Kidney (tissue), 14 donors: ENCODE data around the gene MBD4. TPM values are rescaled to one million over a fixed set of nuclear protein-coding genes. Genes with fewer than 3 reads are reported as not detected.

Experiments used
- DNase-seq, 5 donors: peaks; one replicate each; pipeline ENCODE4 v3.0.0-alpha.2; 2013 to 2020
- FAIRE-seq: peaks from 2 replicates; lab custom pipeline; 2012; peaks lifted over from hg19 to GRCh38; lab: Jason Lieb, UNC
- H3K27ac ChIP-seq, 2 donors: one replicate each; pipeline ENCODE4 v1.7.0; 2013; ENCODE audit warnings: low read depth in 2 of 2, low read length in 2 of 2, inconsistent platforms in 1 of 2
- H3K27me3 ChIP-seq: one replicate; pipeline ENCODE4 v1.7.1; 2013; ENCODE audit warnings: low read length, inconsistent platforms; ENCODE audit not compliant: control insufficient read depth, insufficient read depth
- H3K36me3 ChIP-seq, 3 donors: one replicate each; pipeline versions ENCODE4 v1.7.0 to v1.7.1; 2013; ENCODE audit warnings: low read length in 3 of 3, control low read depth in 1 of 3, inconsistent platforms in 1 of 3; ENCODE audit not compliant: insufficient read depth in 3 of 3, control insufficient read depth in 2 of 3
- H3K4me1 ChIP-seq, 3 donors: one replicate each; pipeline versions ENCODE4 v1.7.0 to v1.7.1; 2013; ENCODE audit warnings: low read length in 3 of 3, inconsistent platforms in 1 of 3, low read depth in 1 of 3; ENCODE audit not compliant: control insufficient read depth in 2 of 3, insufficient read depth in 2 of 3
- H3K4me3 ChIP-seq, 3 donors: one replicate each; pipeline versions ENCODE4 v1.7.0 to v1.8.1; 2013; ENCODE audit warnings: low read length in 3 of 3, control low read depth in 1 of 3, inconsistent platforms in 1 of 3
- H3K9ac ChIP-seq, 3 donors: one replicate each; pipeline versions ENCODE4 v1.7.0 to v1.7.1; 2013; ENCODE audit warnings: low read length in 3 of 3, control low read depth in 1 of 3, inconsistent platforms in 1 of 3
- H3K9me3 ChIP-seq, 3 donors: one replicate each; pipeline versions ENCODE4 v1.7.0 to v1.7.1; 2013; ENCODE audit warnings: low read length in 3 of 3, control low read depth in 1 of 3, inconsistent platforms in 1 of 3; ENCODE audit not compliant: control insufficient read depth in 2 of 3, insufficient read depth in 1 of 3
- intact Hi-C: fragments of 100-400 bp; cut with DNase I; formaldehyde crosslinking; loops from one replicate; pipeline ENCODE4 v1.11.1; 2022
- polyA plus RNA-seq: library from polyadenylated mRNA; stranded (reverse); fragments of 350-450 nt; fragmentation: Illumina TruSeq; extraction: RNeasy Lipid Tissue Mini Kit (QIAGEN cat#74804); gene quantifications from one replicate; pipeline ENCODE4 v1.2.3, GENCODE V29; 2014; ENCODE audit warnings: low read depth, low replicate concordance; ENCODE audit not compliant: insufficient read depth
- total RNA-seq: library from RNA; stranded (reverse); fragmentation: NEBNext Ultra II Directional; extraction: Animal tissue kit (Norgen Biotek cat#: 25700); gene quantifications from one replicate; pipeline ENCODE4 v1.2.1, GENCODE V29; 2021
- TF ChIP-seq, protein P1 (sequence below): IDR thresholded peaks from 3 replicates; pipeline ENCODE4 v1.5.1; 2012; ENCODE audit warnings: mild to moderate bottlenecking, moderate library complexity, borderline replicate concordance; ENCODE audit not compliant: insufficient read depth; ENCODE audit errors: extremely low read depth
- donor health status: control.
- donor health status: control.
- donor health status: control.
- donor health status: control.
- donor health status: control.
- donor health status: DM: yes; HTN: yes; CAD: no.
- donor health status: Normal renal cell carcinoma (clear cell type).

MBD4 gene
- total and polyA plus RNA-seq, 2 donors from 2014 or later: 25.4 to 35.1 TPM

DNA sequence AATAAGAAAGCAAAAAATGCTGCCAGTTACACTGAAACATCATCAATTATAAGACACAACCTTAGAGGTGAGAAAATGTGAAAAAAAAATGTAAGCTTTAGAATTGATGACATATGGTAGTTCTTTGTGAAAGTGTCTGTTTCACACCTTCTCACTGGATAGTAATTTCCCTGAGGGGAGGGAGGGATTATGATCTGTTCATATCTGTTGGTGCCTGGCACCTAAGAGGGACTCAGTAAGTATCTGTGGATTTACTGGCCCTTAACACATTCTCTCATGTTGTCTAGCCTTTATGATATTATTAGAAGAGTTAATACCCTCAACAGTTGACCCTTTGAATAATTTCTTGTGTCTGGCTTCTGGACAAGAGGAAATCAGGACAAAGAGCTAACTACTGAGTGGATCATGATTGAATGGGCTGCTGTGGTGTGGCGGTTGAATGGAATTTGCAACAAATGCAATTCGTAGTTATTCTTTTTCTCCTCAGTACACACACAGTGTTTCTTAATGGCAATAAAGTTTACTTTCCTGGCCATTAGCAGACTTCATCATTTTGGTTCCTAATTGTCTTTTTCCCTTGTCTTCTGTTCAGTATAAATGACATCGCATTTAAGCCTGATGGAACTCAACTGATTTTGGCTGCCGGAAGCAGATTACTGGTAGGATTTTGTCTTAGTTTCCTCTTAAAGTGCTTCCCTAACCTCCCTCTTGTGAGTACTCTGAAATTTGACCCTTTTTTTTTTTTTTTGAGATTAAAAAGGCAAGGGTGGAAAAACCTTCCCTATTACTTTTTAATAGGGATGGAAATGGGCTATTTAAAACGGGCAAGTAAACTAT lies 9.7 kb upstream of the MBD4 start:
- Histone ChIP-seq H3K9ac (no peak overlapping the region), H3K4me1 (peaks cover 5 to 14% (median 10%) of the 10 kb centered on the region in 3 donors), H3K27me3 (no peaks in the 10 kb centered on the region), H3K36me3 (peaks cover 0 to 12% (median 2%) of the 10 kb centered on the region in 3 donors), H3K4me3 (no peak overlapping the region), H3K27ac (peak overlapping the region in 1 of 2 donors; percentile 33), H3K9me3 (no peaks in the 10 kb centered on the region)
- peak in 2 of 5 donors; percentile 39 to 58 for DNase-seq
- FAIRE-seq: no peak
- TF ChIP-seq, protein P1, sequence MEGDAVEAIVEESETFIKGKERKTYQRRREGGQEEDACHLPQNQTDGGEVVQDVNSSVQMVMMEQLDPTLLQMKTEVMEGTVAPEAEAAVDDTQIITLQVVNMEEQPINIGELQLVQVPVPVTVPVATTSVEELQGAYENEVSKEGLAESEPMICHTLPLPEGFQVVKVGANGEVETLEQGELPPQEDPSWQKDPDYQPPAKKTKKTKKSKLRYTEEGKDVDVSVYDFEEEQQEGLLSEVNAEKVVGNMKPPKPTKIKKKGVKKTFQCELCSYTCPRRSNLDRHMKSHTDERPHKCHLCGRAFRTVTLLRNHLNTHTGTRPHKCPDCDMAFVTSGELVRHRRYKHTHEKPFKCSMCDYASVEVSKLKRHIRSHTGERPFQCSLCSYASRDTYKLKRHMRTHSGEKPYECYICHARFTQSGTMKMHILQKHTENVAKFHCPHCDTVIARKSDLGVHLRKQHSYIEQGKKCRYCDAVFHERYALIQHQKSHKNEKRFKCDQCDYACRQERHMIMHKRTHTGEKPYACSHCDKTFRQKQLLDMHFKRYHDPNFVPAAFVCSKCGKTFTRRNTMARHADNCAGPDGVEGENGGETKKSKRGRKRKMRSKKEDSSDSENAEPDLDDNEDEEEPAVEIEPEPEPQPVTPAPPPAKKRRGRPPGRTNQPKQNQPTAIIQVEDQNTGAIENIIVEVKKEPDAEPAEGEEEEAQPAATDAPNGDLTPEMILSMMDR: no peak
- intact Hi-C loops: no loop called here

DNA sequence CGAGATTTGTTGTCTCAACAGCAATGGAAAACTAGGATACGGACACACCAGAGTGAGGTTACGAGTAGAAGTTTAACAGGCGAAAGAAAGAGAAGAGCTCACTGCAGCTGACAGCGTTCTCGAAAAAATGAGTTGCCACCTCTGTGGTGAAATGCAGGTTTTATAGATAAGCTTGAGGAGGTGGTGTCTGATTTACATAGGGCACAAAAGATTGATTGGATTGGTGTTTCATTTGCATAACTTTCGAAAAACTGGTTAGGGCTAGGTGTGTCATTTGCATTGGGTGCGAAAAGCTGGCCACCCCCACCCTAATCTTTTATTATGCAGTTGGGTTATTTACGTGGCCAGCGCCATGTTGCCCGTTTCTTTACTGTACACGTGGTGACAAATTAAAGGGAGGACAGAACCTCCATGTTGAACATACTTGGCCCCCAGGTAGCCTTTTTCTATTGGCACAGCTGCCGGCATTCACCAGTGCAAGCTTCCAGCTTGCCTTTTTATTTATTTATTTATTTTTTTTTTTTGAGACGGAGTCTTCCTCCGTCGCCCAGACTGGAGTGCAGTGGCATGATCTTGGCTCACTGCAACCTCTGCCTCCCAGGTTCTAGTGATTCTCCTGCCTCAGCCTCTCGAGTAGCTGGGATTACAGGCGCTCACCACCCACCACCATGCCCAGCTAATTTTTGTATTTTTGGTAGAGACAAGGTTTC lies 8.6 kb upstream of the MBD4 start:
- FAIRE-seq: peak; percentile 30
- Histone ChIP-seq H3K27ac (peak overlapping the region; percentile 3 to 53), H3K4me1 (peaks cover 5 to 14% (median 10%) of the 10 kb centered on the region in 3 donors), H3K9ac (no peak overlapping the region), H3K27me3 (no peaks in the 10 kb centered on the region), H3K36me3 (peaks cover 0 to 12% (median 2%) of the 10 kb centered on the region in 3 donors), H3K9me3 (no peaks in the 10 kb centered on the region), H3K4me3 (peak overlapping the region in 1 of 3 donors; percentile 46)
- intact Hi-C loops: no loop called here
- peak in 2 of 5 donors; percentile 41 to 55 for DNase-seq
- TF ChIP-seq, protein P1: no peak

DNA sequence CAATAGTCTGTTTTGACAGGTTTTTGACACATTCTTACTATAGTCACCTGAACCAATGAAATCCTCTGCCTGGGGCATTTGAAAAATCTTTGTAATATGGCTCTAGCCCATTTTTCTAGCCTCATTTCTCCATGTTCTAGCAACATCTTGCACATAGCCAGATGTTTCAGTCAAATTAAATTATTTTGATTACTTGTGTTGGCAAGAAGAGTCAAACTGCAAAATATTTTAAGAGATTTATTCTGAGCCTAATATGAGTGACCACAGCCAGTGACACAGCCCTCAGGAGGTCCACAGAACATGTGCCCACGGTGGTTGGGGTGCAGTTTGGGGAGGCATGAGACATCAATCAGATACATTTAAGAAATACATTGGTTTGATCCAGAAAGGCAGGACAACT lies 7.2 kb upstream of the MBD4 start:
- Histone ChIP-seq H3K27me3 (no peaks in the 10 kb centered on the region), H3K27ac (peak overlapping the region; percentile 9 to 41), H3K4me1 (peaks cover 10 to 20% (median 10%) of the 10 kb centered on the region in 3 donors), H3K36me3 (peaks cover 0 to 2% (median 0%) of the 10 kb centered on the region in 3 donors), H3K9me3 (no peaks in the 10 kb centered on the region), H3K4me3 (peak overlapping the region in 1 of 3 donors; percentile 46), H3K9ac (no peak overlapping the region)
- DNase-seq (no peak), FAIRE-seq (no peak)
- intact Hi-C loops: no loop called here
- TF ChIP-seq, protein P1: no peak
